Stimulated activated CD4-positive, alpha-beta T cell treated with anti-CD3 and anti-CD28 coated beads, Interleukin-12 subunit alpha, Interleukin-12 subunit beta, amount 100 ng/mL, for 24 hours (primary cell): ENCODE measurements around the gene C3orf70.
"Not testable (repeated sequence)": the region's sequence is repeated elsewhere in the genome, so short reads cannot be mapped to it uniquely, and the experiment has no call there.

Source experiments
- DNase-seq, 2 experiments: peaks; one replicate each; pipeline ENCODE4 v3.0.0-alpha.2; 2020; ENCODE audit warnings: low read depth in 2 of 2

C3orf70 gene

DNA sequence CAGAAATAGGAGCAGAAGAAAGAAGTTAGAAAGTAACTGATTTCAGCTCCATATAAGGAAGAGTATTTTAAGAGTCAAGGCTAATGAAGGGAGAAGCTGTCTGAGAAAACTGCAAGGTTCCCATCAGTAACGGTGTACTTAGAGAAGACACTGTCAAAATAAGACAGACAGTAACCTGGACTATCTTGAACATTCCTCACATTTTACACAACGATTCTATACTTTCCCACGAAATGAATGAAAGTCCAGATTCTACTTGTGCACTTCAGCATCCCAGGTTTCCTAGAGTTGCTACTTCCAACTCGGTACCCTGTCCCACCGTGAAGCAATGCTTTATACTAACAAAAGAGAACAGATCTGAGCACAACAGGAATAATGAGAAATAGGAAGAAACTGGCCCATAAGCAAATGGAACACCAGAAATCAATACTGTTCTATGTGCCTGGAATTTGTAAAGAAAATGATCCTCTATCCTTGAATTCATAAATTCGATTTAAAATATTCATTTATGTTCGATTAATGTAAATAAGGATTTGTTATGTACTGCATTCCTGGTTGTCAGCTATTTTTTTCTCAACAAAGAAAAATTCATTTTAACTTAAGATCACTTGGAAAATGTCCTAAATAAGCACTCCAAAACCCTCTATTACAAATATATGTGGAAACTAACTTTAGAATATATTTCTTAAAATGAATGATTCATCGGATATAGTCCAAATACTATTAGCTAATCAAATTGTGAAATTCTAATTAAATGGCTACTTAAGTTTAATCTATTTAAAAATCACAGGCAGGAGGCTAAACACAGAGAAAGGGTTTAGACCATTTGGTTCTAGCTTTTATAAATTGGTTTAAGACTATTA is 1.5 kb downstream of the C3orf70 start:
- DNase-seq: no peak

DNA sequence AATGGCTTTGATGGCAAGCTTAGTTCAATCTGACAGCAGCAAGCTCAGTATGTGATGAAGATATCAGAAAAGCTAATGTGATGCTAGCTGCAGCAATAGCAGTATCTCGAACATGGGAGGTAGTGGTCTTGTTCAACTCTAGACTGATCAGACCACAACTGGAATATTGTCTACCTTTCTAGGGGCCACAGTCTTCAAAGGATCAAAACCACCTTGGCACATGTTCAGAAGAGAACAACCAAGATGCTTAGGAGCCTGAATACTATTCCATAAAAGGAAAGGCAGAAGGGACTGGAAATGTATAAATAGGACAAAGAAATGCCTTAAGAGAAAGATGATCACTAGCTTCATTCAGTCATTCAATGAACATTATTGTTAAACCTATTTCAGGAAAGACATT is 2.3 kb downstream of the C3orf70 start:
- DNase-seq: no peak

DNA sequence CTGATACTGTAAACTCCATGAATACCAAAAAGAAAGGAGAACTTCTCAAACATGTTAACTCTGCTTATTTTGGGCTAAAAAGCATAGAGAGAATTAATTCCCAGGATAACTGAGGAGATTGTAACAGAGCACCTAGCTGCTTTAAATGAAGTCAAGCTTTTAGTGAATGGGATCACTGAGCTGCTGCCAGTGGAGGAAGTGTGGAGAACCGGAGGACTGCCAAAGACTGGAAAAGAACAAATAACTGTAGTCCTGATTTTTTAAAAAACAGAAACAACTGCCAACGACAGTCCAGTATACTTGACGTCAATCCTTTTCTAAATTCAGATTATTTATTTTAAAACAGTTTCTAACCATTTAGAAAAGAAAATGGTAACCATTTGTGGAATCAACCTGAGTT is 3.3 kb downstream of the C3orf70 start:
- no peak for DNase-seq

DNA sequence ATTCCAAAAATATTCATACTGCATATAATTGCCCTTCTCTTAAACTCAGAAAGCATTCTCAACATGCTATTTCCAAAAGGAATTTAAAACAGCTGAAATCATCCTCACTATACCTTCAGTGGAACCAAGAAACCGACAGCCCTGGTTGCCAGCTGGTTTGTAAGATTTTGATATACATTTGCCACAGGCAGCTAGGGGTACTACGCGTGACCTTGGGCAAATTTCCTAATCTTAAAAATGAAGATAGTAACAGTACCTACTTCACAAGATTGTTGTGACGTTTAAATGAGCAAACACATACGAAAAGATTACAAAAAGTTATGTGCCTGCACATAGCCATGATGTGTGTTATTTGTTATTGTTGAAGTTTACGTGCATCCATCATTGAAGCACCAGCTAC is 7.3 kb downstream of the C3orf70 start:
- no peak for DNase-seq

DNA sequence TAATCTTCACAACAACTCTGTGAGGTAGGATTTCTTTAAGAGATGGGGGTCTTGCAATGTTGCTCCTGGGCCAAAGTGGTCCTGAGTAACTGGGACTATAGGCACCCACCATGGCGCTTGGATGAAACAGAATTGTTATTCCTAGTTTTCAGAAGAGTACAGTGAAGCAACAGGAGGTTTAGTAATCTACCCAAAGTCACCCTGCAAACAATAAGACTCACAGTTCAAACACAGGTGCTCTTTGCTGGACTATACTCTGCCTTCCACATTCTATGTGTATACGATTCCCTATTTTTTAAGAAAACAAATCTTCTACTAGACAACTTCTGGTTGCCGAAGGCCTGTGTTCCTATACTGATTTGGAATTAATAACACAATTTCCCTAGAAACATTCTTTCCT is 8.1 kb downstream of the C3orf70 start:
- no peak for DNase-seq

DNA sequence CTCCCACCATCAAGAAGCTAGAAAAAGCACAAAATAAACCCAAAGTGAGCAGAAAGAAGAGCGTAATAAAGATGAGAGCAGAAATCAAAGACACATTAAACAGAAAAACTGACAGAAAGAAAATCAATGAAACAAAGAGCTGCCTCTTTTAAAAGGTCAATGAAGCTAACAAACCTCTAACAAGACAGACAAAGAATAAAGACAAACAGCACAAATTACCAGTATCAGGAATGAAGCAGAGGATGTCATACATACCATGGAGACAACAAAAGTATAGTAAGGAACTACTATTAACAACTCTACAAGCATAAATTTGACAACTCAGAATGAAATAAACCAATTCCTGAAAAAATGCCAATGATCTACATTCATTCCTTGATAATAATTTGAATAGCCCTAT is 15.0 kb downstream of the C3orf70 start:
- DNase-seq: no peak

DNA sequence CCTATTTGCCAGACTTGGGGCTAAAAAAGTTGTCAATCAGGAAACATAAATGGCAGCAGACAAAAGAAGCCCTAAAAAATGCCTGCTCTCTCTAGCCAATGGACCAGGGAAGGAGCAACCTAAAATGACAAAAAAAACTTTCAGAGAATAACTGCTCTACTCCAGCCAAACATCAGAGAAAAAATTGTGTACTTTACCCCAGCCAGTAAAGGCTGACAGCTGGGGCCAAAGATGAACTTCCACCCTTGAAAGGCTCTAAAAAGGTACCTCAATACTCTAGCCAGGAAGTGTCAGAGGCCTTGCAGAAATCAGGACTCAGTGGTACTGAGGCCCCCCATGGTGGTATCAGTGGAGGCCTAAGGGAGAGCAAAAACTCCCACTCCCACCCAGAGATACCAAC is 18.4 kb downstream of the C3orf70 start:
- no peak for DNase-seq

DNA sequence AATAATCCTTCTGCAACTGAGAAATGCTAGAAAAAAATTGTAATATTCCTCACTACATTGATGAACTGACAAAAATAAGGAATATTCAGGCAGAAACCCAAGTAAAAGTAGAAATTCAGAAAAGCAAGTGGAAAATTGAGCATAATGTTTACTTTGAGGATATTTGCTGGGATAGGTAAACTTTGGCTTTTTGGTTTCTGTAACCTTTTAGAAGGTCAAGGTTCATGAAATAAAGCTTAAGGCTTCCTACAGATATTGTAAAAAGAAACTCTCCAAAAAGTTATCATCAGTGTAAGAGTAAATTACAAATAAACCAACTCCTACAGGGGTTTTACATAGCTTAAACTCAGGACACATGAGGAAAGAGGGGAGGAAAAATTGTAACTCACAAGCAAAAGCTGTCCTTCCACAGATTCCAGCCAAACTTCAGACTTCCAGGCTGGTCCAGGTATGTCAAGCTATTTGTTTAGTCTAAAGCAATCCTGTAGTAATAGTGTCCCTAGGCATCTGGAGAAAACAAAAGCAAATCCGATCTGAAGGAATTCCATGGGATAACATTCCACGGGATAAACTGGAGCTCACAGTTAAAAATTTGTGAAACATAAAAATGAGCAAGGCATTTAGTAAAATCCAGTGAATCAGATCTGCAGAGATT is 21.1 kb downstream of the C3orf70 start:
- no peak for DNase-seq

DNA sequence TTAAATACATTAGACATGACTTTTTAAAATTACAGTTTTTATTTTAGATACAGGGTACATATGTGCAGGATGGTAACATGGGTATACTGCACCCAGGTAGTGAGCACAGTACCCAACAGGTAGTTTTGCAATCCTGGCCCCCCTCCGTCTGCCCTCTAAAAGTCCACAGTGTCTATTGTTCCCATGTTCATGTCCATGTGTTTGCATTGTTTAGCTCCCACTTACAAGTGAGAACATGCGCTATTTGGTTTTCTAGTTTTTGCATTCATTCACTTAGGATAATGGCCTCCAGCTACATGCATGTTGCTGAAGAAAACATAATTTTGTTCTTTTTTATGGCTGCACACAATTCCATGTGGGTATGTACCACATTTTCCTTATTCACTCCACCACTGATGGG is 23.8 kb downstream of the C3orf70 start:
- DNase-seq: no peak

DNA sequence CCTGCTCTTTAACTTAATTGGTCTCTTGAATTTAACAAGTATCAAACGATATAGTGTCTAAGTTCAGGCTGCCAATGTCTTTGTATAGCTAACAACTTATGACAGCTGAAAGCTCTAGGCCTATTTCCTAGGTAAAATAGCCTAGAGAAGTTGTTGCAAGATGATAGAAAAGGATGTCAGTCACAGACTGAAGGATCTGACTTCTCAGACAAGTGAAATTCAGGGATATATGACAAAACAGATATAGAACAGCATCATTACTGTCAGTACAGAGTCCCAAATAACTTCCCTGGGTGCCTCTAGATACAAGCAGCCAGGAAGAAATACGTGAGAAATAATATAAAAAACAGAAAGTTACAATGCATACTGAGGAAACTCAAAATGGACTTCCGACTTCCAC is 26.7 kb downstream of the C3orf70 start:
- DNase-seq: no peak

DNA sequence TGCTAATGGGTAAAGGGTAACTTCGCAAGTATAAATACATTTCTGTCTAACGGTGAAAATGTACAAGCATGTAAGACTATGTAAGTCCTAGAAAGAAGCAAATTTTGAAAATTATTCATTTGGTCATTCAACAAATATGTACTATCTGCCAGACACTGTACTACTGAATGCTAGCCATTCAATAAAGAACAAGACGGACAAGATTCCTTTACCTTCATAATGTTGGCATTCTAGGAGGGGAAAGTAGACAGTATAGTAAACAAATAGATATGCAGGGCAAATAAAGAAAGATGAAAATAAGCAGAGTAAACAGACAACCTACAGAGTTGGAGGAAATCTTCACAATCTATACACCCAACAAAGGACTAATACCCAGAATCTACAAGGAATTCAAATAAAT is 32.7 kb downstream of the C3orf70 start:
- DNase-seq: no peak

DNA sequence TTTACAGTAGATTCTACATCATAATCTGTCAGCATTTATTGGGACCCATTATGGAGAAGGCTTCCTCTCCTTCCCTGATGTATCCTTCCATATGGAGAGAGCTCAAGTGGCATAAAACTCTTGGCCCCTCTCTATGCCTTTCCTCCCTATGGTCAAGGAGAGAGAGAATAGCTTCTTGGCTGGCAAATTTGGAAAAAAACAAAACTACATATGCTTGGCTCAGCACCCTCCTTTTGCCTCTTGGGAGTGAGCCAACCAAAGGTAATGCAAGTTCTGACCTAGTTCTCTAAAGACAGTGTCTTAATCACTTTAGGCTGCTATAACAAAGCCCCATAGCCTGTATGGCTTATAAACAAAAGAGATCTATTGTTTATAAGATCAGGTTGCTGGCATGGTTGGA is 37.5 kb downstream of the C3orf70 start:
- DNase-seq: no peak

DNA sequence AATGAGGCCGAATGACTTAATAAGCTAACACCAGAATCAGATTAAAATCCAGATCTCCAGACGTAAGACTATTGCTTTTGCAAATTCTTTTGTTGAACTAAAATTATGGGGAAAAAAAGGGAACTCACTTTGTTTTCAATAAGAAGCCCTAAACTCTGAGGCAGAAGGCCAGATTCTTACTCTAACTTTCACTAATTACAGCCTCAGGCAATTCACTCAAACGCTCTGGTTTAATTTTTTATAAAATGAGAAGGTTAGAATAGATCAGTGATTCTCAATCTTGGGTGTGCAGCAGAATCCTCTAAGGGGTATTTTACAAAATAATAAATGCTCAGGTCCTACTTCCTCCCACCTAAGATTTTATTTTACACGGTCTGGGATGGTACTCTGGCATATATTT is 38.1 kb downstream of the C3orf70 start:
- DNase-seq: no peak

DNA sequence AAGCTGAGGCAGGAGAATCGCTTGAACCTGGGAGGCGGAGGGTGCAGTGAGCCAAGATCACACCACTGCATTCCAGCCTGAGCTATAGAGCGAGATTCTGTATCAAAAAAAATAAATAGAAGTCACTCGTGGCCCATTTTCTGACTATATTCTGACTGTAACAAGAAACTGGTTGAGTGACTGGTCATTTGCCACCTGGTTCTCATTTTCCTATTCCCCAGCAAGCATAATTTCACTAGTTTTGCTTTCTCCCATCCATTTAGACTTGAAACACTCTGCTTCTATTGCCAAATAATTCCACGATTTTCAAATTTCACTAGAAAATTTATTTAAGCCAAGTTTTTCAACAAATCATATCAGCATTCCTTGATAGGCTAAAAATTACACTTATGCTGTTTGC is 40.7 kb downstream of the C3orf70 start:
- DNase-seq: no peak

DNA sequence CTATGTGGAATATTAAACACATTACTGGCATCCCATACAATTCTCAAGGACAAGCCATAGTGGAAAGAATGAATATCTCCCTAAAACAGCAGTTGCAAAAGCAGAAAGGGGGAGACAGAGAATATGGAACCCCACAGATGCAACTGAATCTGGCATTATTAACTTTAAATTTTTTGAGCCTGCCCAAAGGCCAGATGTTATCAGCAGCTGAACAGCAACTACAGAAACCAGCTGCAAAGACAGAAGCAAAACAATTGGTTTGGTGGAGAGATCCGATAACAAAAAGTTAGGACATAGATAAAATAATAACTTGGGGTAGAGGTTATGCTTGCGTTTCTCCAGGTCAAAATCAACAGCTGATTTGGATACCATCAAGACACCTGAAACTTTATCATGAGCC is 43.8 kb downstream of the C3orf70 start:
- not testable (repeated sequence) for DNase-seq

DNA sequence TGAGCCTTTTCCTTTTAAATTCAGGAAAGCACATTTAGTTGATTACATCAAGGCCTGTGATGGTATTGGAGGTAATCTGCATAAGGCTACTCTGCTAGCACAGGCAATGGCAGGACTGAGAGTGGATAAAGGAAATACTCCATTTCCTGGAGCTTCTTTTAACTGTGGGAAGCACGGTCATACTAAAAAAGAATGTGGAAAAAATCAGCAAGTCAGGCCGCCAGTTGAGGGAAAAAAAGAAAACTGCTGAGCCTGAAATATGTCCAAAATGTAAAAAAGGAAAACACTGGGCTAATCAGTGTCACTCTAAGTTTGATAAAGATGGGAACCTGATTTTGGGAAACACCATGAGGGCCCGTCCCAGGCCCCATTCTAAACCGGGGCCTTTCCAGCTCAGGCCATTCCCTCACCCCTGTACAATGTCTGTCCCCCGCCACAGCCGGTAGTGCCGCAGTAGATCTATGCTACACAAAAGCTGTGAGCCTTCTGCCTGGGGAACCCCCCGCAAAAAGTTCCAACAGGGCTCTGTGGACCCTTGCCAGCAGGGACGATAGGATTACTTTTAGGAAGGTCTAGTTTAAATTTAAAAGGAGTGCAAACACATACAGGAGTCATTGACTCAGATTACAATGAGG is 46.5 kb downstream of the C3orf70 start:
- DNase-seq: not testable (repeated sequence)

DNA sequence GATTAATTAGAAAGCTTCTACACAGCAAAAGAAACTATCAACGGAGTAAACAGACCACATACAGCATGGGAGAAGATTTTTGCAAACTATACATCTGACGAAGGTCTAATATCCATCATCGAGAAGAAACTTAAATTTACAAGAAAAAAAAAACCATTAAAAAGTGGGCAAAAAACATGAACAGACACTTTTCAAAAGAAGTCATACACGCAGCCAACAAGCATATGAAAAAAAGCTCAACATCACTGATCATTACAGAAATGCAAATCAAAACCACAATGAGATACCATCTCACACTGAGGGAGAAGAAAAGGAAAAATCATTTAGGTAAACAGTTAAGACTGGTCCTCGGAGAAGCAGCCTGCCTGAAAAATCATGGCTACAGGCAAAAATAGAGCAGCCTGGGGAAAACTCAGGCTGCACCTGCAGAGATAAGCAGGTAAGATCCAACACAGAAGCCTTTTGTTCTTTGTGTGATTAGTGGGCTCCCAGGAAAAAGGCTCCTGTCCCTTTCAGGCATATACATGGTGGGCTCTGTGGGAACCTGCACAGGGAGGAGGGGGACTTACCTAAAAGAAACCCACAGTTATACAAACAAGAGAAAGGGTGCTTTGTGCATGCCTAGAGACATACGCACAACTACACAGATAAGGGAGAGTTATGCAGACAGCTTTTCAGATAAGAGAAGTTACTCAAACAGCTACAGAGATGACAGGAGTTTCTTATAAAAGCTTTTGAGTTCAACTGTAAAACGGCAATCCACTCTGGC is 49.3 kb downstream of the C3orf70 start:
- no peak for DNase-seq

DNA sequence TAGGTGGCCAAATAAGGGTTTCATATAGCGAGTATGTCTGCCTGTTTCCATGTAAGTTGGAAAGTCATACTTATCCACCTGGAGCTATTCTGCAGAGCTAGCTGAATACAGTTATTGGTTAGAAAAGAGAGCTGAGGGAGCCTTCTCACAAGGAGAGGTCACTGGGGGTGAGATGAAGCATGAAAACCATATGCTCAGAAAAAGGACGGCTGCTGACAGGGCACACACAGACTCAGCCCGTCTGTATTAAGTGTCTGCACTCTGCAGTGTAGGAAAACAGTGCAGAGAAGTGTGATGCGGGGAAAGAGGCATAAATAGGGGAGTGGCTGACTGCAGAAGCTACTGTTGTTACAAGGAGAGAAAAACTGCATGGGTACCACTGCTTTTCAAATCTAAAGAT is 58.2 kb downstream of the C3orf70 start:
- DNase-seq: no peak

DNA sequence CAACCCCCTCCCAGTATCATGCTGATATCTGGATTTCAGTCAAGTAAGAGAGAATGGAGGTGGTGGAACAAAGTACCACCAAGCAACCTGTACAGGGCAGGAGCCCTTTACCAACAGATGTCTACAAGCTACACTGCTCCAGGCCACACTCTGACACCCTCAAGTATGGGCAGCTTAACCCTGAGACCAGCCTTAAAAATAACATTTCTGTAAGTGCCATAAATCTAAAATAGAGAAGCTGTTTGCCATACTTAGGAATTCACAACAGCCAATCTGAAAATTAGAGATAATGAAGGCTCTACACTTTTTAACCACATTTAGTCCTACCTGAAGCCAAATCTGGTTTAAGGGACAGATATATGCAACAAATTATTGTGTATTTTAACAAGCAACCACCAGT is 59.7 kb downstream of the C3orf70 start:
- no peak for DNase-seq

DNA sequence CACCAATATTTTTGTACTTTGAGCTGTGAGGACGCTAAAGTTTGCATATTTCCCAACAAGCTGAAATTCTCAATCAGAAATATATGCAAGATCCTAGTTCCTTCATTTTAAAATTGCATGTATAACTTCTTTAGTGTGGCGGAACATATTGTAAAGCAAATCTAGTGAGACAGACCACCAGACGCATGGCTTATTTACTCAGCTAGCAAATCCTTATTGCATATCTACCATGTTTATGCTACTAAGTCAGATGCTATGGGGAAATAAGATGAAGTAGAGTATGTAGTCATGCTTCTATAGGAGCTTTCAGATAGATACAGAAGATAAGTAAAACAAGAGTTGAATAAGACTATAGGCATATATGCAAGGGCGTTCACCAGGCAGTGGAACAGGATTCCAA is 62.0 kb downstream of the C3orf70 start:
- no peak for DNase-seq

DNA sequence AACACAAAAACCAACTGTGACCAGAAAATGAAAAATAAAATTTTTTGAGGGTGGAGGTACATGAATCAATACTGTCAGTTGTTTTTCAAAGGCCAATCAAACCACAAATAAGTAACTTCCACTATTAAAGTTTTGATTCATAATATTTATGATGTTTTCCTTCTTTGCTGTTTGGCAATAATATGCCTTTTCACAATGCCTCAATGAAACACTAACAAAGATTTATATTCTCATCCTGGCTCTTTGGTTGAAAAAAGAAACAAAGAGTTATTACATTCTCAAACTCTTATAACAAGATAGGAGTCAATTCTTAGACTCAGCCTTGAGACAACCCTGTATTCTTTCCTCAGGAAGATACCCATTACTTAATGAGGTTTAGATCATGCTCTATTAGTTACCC is 63.1 kb downstream of the C3orf70 start:
- no peak for DNase-seq

DNA sequence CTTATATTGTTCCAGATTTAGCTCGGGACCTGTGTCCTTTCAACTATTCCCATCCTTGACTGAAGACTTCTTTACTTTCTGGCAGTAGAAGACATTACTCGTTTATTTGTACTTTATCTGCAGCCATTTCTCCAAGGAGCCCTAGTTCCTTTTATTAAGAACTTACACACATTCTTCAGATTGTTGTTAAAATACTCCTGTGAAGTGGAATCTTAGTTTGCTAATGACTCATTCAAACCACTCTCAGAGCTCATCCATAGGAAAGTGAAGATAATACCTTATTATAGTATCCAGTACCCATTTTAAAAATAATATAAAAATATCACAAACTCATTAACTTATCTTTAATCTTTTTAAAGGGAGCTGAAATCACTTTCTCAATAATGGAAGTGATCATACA is 63.5 kb downstream of the C3orf70 start:
- DNase-seq: no peak
